Peyer's patch (tissue), 4 donors: ENCODE measurements around the gene PRKAR2A.

Source experiments
- CTCF ChIP-seq, 6 experiments: fragments of 450-650 bp in 4 of 6; fragments of 200-600 bp in 2 of 6; sonication (generic) in 1 of 6; IDR thresholded peaks; one replicate each; pipeline ENCODE4 v1.5.1; 2017 to 2019; ENCODE audit warnings: antibody characterized with exemption in 6 of 6, mild to moderate bottlenecking in 3 of 6, moderate library complexity in 1 of 6
- POLR2A ChIP-seq, 2 donors: fragments of 450-650 bp; IDR thresholded peaks; one replicate each; pipeline ENCODE4 v1.5.1; 2017; ENCODE audit warnings: antibody characterized with exemption in 2 of 2, mild to moderate bottlenecking in 2 of 2, moderate library complexity in 2 of 2

- no peak for TF ChIP-seq CTCF (IDR thresholded peaks at IDR 0.05)
- TF ChIP-seq POLR2A (IDR thresholded peaks at IDR 0.05): no peak
These were observed 151.1 kb downstream of the PRKAR2A start for GRCh38 chr3:48696601-48697000.
